MM.1S (cell line): ENCODE data around the gene ZNF513.

Experiments used
- EZH2 ChIP-seq: fragments of 300-600 bp; sonication (generic); optimal IDR thresholded peaks from 2 replicates; pipeline ENCODE3; 2017; ENCODE audit warnings: low read depth, mild to moderate bottlenecking, antibody characterized with exemption, low read length, mixed read lengths
- EZH2phosphoT487 ChIP-seq: fragments of 300-600 bp; sonication (generic); IDR thresholded peaks from 2 replicates; pipeline ENCODE4 v1.6.1; 2018; ENCODE audit warnings: antibody characterized with exemption, low read length
- TF ChIP-seq, protein P1 (sequence below): fragments of 300-600 bp; sonication (generic); IDR thresholded peaks from 2 replicates; pipeline ENCODE4 v1.5.1; 2016; ENCODE audit warnings: antibody characterized with exemption, low read length, mixed read lengths

DNA sequence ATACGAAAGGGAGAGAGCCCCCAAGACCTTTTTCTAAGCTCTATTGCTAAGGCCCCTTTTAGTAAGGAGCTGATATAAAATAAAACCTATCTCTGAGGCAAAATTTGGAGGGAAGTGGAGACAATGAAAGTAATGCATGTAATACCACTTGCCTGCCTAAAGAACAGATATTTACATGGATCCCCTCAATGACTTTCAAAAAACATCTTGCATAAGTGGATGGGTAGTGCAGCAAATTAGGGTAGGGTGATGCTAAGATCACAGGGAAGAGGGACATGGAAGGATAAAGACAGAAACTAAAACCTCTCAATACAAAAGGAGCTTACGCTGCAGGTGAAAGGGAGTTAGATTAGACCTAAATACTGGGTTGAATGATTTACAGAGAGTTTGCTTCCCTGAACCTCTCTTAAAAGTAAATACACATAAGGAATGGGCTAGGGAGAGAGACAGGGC, 1.1 kb downstream of the ZNF513 start:
- TF ChIP-seq, protein P1, sequence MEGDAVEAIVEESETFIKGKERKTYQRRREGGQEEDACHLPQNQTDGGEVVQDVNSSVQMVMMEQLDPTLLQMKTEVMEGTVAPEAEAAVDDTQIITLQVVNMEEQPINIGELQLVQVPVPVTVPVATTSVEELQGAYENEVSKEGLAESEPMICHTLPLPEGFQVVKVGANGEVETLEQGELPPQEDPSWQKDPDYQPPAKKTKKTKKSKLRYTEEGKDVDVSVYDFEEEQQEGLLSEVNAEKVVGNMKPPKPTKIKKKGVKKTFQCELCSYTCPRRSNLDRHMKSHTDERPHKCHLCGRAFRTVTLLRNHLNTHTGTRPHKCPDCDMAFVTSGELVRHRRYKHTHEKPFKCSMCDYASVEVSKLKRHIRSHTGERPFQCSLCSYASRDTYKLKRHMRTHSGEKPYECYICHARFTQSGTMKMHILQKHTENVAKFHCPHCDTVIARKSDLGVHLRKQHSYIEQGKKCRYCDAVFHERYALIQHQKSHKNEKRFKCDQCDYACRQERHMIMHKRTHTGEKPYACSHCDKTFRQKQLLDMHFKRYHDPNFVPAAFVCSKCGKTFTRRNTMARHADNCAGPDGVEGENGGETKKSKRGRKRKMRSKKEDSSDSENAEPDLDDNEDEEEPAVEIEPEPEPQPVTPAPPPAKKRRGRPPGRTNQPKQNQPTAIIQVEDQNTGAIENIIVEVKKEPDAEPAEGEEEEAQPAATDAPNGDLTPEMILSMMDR, result no peak
- TF ChIP-seq EZH2 (no peak), EZH2phosphoT487 (no peak)
